Measurements from ENCODE around the gene ALDOC.

Gene ALDOC

DNA sequence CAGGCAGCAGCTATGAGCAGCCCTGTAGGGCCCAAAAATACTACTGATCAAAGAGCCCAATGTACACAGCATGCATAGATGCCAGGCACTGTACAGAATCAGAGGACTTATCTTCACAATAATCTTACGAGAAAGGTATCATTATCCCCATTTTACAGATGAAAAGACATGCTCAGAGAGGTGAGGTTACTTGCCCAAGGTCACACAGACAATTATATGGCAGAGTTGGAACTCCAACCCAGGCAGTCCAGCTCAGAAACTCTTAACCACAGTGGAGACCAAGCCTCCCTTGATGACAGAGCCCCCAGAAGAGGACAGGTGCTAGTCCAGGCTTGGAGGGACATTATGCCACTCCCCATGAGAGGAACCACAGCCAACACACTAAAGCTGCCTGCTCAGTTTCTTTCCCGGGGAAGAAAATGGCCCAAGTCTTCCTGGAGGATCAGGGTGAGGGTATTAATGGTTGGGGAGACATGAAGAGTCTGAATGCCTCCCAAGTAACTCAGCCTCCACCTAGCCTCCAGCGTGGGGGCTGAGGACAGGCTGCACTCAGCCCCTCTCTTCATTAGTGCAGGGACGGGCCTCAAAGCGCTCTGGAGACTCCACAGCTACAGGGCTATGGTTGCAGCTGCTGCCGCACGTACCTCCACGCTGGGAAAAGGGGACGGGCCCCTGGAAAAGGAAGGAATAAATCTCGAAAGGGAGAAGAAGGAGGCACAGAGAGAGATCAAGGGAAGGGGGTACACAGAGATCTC, 25.1 kb downstream of the ALDOC start:
- DNase-seq, result peak in 3 of 6 experiments; percentile 23 to 32 (median 27)

GRCh38 chr17:28550858-28551257, 25.8 kb downstream of the ALDOC start:
- DNase-seq, result no peak

DNA sequence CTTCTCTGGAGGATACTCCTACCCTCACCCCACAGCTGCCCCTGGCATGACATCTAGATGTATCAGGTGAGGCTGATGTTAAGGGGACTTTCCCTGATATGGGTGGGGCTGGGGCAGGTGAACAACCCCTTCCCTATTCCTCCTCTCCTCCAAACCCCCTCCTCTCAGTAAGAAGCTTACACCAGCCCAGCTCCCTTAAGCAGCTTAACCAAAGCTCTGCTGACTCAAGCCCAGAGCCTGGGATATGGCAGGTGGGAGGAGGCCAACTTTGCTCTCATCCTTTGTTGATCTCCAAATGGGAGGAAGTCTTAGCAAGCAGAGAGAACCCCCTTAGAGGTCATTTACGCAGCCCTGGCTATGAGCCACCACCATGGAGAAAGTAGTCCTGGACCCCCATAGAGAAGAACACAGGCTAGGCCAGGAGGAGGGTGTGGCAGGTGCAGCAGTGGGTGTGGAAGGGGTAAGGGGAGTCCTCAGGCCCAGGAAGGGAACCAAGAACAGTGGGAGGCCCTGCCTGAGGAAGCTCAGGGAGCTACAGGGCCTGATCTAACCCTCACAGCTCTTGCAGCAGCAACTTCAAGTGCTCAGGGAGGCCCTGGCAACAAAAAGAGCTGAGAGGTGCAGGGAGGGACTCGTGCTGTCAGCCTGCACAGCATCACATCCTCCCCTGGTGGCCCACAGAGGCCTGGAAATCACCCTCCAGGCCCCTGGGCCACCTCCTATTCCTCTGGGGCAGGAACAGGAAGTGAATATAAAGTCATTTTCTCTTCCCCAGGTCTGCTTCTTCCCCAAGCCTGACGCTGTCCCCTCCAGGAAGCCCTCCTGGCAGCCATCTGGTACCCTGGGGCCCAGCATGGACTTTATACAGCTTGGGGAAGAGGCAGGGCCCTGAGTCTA, 27.2 kb downstream of the ALDOC start:
- peak; percentile 40 to 66 (median 61) for DNase-seq

- no peak for DNase-seq
Measured at GRCh38 chr17:28548417-28549130, 28.1 kb downstream of the ALDOC start.

DNA sequence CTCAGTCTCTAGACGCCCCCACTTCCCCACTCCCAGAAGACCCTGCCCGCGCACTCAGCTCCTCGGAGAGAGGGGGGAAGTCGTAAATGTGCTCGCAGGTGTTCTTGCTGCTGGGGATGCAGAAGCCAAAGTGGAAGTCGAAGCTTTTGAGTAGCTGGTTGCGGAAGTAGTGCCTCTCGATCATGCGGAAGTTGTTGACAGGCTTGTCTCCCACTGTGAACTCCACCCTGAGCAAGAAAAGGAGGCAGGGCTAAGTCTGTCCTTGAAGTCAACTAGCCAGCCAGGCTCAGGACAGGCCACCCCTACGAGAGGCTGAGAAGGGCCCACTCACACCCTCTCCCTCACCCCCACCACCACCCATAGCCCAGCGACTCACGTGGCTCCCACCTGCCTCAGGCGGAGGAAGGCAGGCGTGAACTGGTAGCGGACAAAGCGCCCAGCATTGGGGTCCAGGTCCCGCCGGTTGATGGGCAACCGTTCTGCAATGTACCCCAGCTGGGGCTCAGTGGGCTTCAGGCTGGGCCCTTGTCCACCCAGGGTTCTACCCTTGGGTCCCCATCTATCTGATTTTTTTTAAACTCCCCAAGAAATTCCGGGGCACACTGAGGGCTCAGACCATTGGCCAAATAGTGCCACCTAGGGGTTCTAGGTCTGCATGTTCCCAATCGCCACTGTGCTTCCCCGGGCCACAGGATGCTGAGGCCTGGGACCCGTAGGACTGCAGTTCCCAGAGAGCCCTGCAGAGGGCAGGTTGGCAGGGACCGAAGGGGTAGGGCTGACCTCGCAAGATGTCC, 28.9 kb downstream of the ALDOC start:
- peak; percentile 16 to 45 (median 26) for DNase-seq

GRCh38 chr17:28547096-28547622, 29.5 kb downstream of the ALDOC start:
- no peak for DNase-seq

GRCh38 chr17:28545787-28546415, 30.8 kb downstream of the ALDOC start:
- no peak for DNase-seq

DNA sequence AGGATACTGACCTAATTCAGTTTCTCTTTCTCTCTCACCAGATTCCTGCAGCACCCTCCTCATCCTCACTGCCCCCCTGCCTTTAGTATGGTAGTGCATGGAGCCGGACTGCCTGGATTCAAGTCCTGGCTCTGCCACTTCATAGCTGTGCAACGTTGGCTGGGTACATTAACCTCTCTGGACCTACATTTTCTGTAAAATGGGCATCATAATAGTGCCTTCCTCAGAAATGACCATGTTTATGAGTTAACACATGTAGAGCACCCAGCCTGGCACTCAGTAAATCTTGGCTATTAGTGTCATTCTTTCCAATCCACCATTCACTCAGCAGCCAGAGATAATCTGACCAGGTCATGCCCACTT, 31.6 kb downstream of the ALDOC start:
- DNase-seq, result no peak

DNA sequence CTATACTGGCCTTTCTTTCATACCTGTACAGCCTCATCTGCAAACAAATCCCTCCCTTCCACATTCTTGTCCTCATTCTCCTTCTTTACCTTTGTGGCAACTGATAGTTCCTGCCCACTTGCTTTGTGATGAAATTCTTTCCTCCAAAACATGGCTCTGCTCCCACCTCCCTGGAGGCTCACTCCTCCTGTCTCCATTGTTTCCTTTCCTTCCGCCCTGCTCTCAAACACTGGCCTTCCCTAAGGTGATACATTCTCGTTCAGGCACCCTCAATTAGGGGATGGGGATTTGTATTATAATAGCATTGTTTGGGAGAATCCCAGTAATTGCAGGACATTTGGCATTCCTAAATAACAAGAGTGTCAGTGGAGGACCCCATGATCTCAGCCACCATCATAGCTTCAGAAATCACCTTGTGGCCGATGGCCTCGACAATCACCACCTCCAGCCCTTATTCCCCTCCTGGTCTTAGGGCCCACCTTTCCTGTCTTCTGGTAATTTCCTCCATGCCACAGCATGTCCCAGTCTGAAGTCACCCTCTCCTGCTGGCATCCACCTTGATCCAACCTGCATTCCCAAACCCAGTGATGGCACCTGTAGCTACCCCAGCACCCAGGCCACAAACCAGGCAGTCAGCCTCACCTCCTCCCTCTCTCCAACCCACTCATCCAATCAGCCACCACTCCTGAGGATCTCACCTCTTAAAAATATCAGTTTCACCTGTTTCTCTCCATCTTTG, 32.1 kb downstream of the ALDOC start:
- no peak for DNase-seq

DNA sequence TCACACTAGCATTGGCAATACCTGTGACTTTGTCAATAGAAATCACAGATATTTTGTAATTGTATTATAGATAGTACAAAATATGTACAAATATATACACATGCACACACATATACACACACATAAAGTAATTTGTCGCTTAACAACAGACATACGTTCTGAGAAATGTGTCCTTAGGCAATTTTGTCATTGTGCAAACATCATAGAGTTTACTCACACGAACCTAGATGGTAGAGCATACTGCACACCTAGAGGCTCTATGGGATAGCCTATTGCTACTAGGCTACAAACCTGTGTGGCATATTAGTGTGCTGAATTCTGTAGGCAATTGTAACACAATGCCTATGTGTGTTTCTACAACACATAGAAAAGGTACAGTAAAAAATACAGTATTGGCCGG, 35.3 kb downstream of the ALDOC start:
- no peak for DNase-seq

GRCh38 chr17:28540231-28540630, 36.5 kb downstream of the ALDOC start:
- no peak for DNase-seq

DNA sequence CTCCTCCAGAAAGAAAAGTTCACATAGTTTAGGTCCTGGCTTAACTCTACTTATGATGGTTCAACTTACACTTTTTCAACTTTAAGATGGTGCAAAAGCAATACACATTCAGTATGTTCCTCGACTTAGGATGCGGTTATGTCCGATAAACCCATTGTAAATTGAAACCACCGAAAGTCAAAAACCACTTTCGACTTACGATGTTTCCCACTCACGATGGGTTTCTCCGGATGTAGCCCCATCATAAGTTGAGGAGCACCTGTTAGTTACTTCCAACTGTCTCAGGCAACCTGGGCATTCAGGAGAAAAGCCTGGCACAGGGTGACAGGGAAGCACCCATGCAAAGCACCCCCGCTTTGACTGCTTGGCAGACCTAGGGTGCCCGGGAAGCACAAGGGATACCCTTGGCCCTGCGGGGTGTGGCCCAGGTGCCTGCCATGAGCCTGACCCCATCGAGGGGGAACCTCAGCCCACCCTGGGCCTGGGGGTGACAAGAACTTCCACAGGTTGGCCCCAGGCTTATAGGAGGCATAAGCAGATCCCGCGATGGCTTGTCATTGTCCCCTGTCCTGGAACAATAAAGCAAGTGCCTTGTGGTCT, 38.3 kb downstream of the ALDOC start:
- DNase-seq, result no peak

GRCh38 chr17:28537219-28537610, 39.5 kb downstream of the ALDOC start:
- no peak for DNase-seq

DNA sequence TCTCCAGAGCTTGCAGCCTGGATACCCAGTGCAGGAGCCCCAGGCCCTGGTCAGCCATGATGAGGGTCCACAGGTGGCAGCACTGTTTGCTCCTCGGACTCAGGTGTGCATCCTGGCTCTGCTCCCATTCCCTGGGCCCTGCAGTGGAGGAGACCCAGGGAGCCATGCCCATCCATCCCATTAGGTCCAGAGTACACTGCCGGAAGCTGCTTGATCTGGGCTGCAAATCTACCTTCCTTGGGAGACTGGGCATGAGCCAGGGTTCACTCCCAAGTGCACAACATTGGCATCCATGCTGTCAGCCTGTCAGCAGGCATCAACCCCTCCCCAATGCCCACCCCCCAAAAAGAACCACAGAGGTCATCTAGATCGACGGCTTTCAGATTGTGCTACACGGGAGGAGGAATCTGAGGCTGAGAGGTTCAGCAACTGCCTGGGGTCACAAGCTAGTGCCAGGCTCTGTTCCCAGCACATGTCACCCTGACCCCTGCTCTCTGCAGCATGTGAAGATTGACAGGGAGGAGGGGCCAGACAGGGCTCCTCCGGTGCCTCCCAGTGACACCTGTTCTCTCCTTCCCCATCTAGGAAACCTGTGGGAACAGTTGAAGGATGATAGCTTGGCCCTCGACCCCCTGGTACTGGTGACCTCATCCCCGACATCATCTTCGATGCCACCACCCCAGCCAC, 40.0 kb downstream of the ALDOC start:
- no peak for DNase-seq

GRCh38 chr17:28534740-28535375, 41.8 kb downstream of the ALDOC start:
- DNase-seq, result no peak

- DNase-seq, result no peak
Measured at GRCh38 chr17:28533091-28533807, 43.4 kb downstream of the ALDOC start.

DNA sequence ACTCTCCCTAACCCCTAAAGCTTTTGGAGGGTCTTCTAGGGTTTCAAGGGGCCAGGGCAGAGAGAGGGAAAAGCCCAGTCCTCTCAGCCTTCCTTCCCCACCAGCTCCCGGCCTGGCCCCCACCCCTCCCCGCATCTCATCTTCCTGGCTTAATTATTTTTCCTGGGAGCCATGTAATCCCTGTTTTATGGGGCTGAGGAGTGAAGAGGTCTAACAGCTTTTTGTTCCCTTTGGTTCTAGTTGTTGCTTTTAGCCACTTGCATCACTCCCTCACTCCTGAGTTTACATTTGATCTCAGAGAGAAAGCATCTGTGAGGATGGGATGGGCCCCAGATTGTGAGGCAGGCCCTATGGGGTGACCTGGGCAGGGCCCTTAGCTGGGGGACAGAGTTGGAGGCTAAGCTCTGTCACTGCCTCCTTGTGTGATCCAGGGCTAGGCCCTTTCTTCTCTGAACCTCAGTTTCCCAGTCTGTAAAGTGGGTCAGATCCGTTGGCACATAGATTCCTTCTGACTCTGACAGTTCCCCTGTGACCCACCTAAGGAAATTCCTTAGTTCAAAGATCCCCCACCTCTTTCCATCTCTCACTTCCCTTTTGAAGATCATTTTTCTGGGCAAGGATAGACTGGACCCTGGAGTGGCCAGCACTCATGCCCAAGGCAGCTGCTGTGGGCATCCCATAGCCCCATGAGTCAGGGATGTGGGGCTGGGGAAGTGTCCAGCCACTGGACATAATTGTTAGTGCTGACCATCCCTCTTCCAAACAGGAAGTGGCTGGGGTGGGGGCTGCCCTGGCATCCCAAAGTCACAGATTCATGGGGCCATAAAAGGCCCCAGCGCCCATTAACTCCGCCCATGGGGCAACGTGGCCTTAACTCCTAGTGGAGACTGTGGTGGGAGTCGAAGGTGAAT, 44.4 kb downstream of the ALDOC start:
- DNase-seq, result no peak

GRCh38 chr17:28530926-28531325, 45.8 kb downstream of the ALDOC start:
- DNase-seq, result no peak

All from stimulated activated naive CD4-positive, alpha-beta T cell (primary cell).